Measurements from ENCODE around the gene PPP1R3G. TPM values are rescaled to one million over a fixed set of nuclear protein-coding genes. Genes with fewer than 3 reads are reported as not detected.
"Not testable (repeated sequence)": the region's sequence is repeated elsewhere in the genome, so short reads cannot be mapped to it uniquely, and the experiment has no call there.

The PPP1R3G gene
- polyA plus RNA-seq, 3 donors, result 1.6 to 3.0 (median 2.6) TPM

GRCh38 chr6:5108068-5108467, 22.9 kb downstream of the PPP1R3G start:
- DNase-seq (ENCODE audit: extremely low read depth in 1 of 11, low read depth in 9 of 11, low spot score in 4 of 11), result no peak

GRCh38 chr6:5108536-5109150, 23.5 kb downstream of the PPP1R3G start:
- DNase-seq (ENCODE audit: extremely low read depth in 1 of 11, low read depth in 9 of 11, low spot score in 4 of 11), result no peak

- no peak for DNase-seq (ENCODE audit: extremely low read depth in 1 of 11, low read depth in 9 of 11, low spot score in 4 of 11)
Measured at GRCh38 chr6:5109436-5109835, 24.3 kb downstream of the PPP1R3G start.

GRCh38 chr6:5110246-5110645, 25.1 kb downstream of the PPP1R3G start:
- no peak for DNase-seq (ENCODE audit: extremely low read depth in 1 of 11, low read depth in 9 of 11, low spot score in 4 of 11)

- no peak for DNase-seq (ENCODE audit: extremely low read depth in 1 of 11, low read depth in 9 of 11, low spot score in 4 of 11)
Measured at GRCh38 chr6:5111626-5112025, 26.5 kb downstream of the PPP1R3G start.

DNA sequence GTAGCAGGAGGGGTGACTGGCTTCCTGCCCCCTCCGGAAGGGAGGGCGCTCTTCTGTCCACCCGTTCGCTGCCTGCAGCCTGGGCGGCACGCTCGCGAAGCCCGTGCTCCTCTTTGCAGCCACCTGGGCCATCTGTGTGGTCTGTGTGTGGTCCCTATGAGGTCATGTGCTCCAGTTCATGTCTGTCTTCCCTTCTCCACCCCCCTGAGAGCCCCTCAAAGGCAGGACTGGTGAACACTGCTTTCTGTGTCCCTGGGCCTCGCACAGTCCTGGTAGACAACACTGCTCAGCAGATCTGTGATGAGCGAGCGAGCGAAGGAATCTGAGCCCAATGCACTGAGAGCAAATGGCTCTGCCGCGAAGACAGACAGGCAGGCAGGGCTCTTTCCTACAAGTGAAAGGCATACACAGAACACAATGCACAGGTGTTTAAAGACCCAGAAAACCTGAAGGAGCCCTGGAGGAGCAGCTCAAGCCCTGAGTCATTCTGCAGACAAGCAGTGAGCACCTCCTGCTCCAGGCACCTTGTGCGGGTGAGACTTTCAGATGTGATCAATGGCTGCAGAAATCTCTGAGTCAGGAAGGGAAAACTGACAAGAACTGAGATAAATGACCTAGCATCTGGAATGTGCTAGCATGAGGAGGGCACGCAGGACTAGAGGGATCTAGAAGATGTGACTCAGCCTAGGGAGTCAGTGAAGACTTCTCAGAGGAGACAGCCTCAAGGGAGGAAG, 27.1 kb downstream of the PPP1R3G start:
- no peak for DNase-seq (ENCODE audit: extremely low read depth in 1 of 11, low read depth in 9 of 11, low spot score in 4 of 11)

- no peak for DNase-seq (ENCODE audit: extremely low read depth in 1 of 11, low read depth in 9 of 11, low spot score in 4 of 11)
Measured at GRCh38 chr6:5113096-5113495, 28.0 kb downstream of the PPP1R3G start.

DNA sequence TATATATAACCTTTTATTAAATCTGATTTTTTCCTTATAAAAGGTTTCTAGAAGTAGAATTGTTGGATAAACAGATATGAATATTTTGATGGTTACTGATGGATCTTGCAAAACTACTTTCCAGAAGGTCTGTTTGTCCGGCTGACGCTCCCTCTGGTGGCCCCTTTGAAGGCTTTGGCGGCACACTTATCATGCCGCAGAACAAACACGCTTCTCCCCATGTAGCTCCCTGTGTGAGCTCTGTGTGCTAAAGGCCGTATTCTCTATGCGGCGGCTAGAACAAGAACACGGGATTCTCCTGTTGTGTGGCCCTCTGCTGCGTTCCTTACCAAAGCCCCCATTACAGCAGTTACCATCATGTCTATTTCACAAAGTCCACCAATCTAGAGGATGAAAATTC, 30.0 kb downstream of the PPP1R3G start:
- DNase-seq (ENCODE audit: extremely low read depth in 1 of 11, low read depth in 9 of 11, low spot score in 4 of 11), result no peak

- DNase-seq (ENCODE audit: extremely low read depth in 1 of 11, low read depth in 9 of 11, low spot score in 4 of 11), result no peak
Measured at GRCh38 chr6:5116243-5116991, 31.3 kb downstream of the PPP1R3G start.

DNA sequence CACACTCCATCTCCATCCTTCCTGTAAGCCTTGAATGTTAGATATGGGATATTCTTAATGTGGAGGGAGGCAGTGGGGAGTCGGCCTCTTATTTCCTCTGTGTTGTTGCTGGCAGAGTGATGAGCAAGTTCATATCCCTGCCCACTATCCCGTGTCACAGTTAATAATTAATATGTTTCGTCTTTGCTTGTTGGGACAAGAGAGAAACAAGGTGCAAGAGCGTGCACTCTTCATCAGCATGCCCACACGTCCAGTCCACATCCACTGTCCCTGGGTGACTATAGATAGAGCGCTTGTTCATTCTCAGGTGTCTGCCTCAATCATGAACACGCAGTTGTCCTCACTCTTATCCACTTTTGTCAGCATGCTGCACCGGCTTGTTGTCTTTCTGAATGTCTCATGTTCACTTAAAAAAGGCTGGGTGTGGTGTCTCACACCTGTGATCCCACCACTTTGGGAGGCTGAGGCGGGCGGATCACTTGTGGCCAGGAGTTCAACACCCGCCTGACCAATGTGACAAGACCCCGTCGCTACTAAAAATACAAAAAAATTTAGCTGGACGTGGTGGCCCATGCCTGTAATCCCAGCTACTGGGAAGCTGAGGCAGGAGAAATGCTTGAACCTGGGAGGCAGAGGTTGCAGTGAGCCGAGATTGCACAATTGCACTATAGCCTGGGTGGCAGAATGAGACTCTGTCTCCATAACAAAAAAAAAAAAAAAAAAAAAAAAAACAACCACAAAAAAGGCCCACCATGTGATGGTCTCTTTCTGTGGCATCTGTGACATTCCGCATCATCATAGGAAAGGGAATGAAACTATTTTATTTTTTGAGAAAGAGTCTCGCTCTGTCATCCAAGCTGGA, 34.2 kb downstream of the PPP1R3G start:
- DNase-seq (ENCODE audit: extremely low read depth in 1 of 11, low read depth in 9 of 11, low spot score in 4 of 11), result no peak

DNA sequence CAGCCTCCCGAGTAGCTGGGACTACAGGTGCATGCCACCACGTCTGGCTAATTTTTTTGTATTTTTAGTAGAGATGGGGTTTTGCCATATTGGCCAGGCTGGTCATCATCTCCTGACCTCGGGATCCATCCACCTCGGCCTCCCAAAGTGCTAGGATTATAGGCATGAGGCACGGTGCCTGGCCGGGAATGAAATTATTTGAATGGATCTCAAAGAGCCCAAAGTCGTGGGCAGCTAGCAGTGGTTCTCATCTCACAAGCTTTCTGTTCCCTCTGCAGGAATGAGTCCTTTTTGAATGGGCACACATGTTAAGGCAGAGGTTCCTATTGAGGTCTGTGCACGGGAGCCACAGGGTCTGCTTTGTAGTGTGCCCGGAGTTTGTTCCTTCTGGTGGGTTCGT, 34.9 kb downstream of the PPP1R3G start:
- DNase-seq (ENCODE audit: extremely low read depth in 1 of 11, low read depth in 9 of 11, low spot score in 4 of 11), result no peak

DNA sequence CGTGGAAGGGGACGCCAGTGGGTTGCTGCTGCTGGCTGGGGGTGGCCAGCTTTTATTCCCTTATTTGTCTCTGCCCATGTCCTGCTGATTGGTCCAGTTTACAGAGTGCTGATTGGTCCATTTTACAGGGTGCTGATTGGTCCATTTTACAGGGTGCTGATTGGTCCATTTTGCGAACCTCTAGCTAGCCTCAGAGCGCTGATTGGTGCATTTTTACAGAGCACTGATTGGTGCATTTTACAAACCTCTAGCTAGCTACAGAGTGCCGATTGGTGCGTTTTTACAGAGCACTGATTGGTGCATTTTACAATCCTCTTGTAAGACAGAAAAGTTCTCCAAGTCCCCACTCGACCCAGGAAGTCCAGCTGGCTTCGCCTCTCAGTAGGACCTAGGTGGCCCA, 35.4 kb downstream of the PPP1R3G start:
- DNase-seq (ENCODE audit: extremely low read depth in 1 of 11, low read depth in 9 of 11, low spot score in 4 of 11), result not testable (repeated sequence)

DNA sequence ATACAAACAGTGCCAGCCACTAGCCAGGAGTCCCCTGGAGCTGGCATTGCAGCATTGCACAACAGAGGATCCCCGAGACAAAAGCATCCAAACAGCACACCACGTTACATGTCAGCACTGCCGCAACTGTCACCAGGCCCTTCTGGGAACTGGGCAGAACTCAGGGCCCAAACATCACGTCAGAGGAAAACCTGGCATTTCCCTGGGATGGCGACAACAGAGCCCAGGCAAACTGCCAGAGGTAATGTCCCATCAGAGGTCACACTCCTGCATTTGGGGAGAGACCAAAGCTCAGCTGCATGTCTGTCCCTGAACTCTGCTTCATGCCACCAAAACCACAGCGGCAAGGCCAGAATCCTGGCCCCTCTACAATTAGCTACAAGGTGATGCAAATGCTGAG, 36.3 kb downstream of the PPP1R3G start:
- DNase-seq (ENCODE audit: extremely low read depth in 1 of 11, low read depth in 9 of 11, low spot score in 4 of 11), result no peak

DNA sequence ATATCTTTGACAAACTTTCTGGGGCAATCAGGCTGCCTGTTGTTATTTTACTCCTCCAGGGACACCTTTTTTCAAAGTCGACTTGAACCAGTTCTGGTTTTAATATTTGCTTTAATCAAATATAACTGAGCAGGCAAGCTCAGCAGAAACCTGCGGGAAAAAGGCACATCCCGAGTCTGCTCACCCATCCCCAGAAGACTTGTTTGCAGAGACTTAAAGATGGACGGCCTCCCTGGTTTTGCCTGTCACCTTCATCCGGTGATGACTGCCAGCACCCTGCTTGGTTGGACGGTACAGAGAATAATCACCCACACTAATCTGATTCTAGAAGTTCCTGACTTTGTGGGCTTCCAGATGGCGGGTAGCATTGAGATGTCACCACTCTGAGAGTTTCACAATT, 36.8 kb downstream of the PPP1R3G start:
- DNase-seq (ENCODE audit: extremely low read depth in 1 of 11, low read depth in 9 of 11, low spot score in 4 of 11), result no peak

- DNase-seq (ENCODE audit: extremely low read depth in 1 of 11, low read depth in 9 of 11, low spot score in 4 of 11), result no peak
Measured at GRCh38 chr6:5122504-5123112, 37.5 kb downstream of the PPP1R3G start.

DNA sequence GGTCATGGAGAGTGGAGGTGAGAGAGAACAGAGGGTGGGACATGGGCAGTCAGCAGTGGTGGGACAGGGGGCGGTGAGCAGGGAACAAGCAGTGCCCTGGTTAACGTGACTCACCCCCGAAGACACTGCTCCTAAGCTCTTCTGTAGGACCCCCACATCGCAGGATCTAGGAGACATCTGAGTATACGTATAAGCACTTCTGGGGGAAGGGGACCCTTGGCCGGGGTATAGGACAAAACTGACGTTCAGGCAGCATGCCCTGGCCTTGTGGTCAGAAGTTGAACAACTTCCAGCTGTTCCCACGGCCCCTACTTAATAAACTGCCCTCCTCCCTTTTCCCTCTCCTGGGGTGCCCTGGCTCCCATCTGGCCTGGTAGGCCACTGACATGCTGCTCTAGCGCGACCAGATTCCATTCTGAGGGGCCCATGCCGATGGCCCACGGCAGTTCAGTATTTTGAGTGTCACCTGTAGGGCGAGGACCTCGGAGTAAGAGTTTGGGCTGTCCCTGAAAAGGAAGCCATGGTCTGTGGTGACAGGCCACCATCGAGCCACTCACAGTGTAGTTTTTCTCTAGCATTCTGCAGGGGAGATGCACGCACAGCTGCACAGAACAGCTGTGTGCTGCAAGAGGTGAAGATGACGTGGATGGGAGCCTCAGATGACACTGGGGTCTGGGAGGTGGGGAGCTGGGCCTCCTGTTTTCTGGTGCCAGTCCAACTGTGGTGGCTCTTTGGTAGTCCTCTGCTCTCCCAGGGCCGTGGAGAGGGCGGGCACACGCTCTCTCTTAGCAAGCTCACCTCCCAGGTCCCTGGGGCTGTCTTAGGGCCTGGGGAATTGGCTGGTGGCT, 38.4 kb downstream of the PPP1R3G start:
- DNase-seq (ENCODE audit: extremely low read depth in 1 of 11, low read depth in 9 of 11, low spot score in 4 of 11), result no peak

DNA sequence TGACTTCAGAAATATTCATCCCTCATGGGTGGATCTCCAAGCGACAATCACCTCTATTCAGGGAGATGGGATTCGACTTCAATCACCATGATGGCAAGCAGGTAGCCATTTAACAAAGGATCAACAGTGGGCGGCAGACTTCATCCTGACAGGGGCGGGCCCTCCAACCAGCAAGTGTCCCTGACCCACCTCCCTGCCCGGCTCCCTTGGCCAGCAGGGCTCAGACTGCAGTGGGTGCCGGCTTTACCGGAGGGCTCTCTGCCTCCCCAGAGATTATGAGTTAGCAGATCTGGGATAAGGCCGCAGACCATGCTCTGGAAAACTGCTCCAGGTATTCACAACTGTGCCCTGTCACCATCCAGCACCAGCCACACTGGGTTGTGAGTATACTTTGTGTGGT, 39.4 kb downstream of the PPP1R3G start:
- no peak for DNase-seq (ENCODE audit: extremely low read depth in 1 of 11, low read depth in 9 of 11, low spot score in 4 of 11)
